Measurements from ENCODE around the gene C2CD2. TPM values are rescaled to one million over a fixed set of nuclear protein-coding genes. Genes with fewer than 3 reads are reported as not detected.

The C2CD2 gene
- total and polyA plus RNA-seq, 2 of the 8 experiments (the other 6 are each of a cell fraction or from before 2014, with no cell fraction given) = 10.4 to 13.0 TPM

DNA sequence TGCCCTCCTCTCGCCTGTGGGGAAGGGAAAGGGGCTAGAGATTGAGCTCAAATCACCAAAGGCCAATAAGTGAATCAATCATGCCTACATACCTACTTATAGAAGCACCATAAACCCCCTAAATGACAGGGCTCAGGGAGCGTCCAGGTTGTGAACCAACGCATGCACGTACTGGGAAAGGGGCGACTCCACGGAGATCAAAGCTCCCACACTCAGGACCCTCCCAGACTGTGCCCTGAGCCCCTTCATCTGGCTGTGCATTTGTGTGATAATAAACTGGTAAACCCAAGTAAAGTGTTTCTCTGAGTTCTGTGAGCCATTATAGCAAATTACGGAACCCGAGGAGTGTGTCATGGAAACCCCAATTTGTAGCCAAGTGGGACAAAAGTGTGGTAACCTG is 50.9 kb downstream of the C2CD2 start:
- Histone ChIP-seq H2BK120ac (replicated peaks; ENCODE audit: low read depth, low read length) (no peak overlapping the region), H3K9ac (replicated peaks in 1 of 4; ENCODE audit: extremely low read depth in 1 of 4, low read depth in 3 of 4, low read length in 3 of 4) (no peak overlapping the region), H2BK12ac (ENCODE audit: low read depth, low read length) (no peak overlapping the region), H3K27me3 (replicated peaks in 1 of 4; ENCODE audit: control insufficient read depth in 3 of 4, extremely low read depth in 1 of 4, insufficient read depth in 3 of 4, low read length in 3 of 4) (no peaks in the 10 kb centered on the region), H2BK20ac (ENCODE audit: low read length) (no peak overlapping the region), H4K91ac (replicated peaks; ENCODE audit: insufficient read length, low read length) (no peak overlapping the region), H3K23me2 (ENCODE audit: low read depth, low read length) (no peaks in the 10 kb centered on the region), H4K20me1 (replicated peaks in 1 of 2; ENCODE audit: control insufficient read depth in 1 of 2, insufficient read depth in 2 of 2, low read length in 2 of 2) (no peaks in the 10 kb centered on the region), H3K4me2 (ENCODE audit: insufficient read depth in 1 of 2, low read depth in 2 of 2, low read length in 2 of 2) (no peak overlapping the region), H3K9me3 (ENCODE audit: insufficient read depth in 2 of 2, low read depth in 1 of 2, low read length in 1 of 2) (no peaks in the 10 kb centered on the region), H4K5ac (ENCODE audit: insufficient read length, low read depth, low read length) (no peak overlapping the region), H3K14ac (ENCODE audit: insufficient read length) (no peak overlapping the region), H3K4me1 (replicated peaks in 1 of 4; ENCODE audit: control insufficient read depth in 3 of 4, insufficient read depth in 4 of 4, low read length in 3 of 4) (peaks cover 0 to 4% (median 3%) of the 10 kb centered on the region in 4 experiments; a peak in 5 of 7 replicates), H2BK15ac (ENCODE audit: low read length) (no peak overlapping the region), H2BK5ac (ENCODE audit: low read depth, low read length) (no peak overlapping the region), H2AFZ (ENCODE audit: low read length) (no peak overlapping the region), H3K27ac (ENCODE audit: low read depth, low read length) (no peak overlapping the region), H3K36me3 (ENCODE audit: control insufficient read depth in 2 of 4, insufficient read depth in 4 of 4, low read length in 3 of 4) (no peaks in the 10 kb centered on the region; a peak in 1 of 8 replicates), H3K56ac (replicated peaks; ENCODE audit: insufficient read length, low read depth, low read length) (no peak overlapping the region), H2AK5ac (ENCODE audit: low read depth, low read length) (no peak overlapping the region), H3K79me1 (ENCODE audit: low read depth, low read length) (no peaks in the 10 kb centered on the region), H3K79me2 (ENCODE audit: control insufficient read depth in 1 of 2, insufficient read depth in 2 of 2, low read length in 2 of 2) (no peaks in the 10 kb centered on the region), H3K4ac (replicated peaks; ENCODE audit: insufficient read length, low read depth, low read length) (no peak overlapping the region), H3K18ac (ENCODE audit: extremely low read depth, low read length) (no peak overlapping the region), H3K23ac (ENCODE audit: insufficient read length) (no peak overlapping the region), H3K4me3 (ENCODE audit: extremely low read depth in 1 of 4, insufficient read depth in 2 of 4, low read depth in 3 of 4, low read length in 4 of 4) (no peak overlapping the region), H4K8ac (ENCODE audit: extremely low read depth, insufficient read depth, low read length) (no peak overlapping the region)
- DNase-seq (ENCODE audit: low read depth in 1 of 2, low spot score in 2 of 2) (no peak), FAIRE-seq (no peak)
- ChIA-PET CTCF (ENCODE audit: partially characterized antibody) (interaction anchor here (0.7 to 1.6 kb wide), 6 partner anchors 9 to 205 kb away, joined by 3 to 6 read pairs (median 3); no protein-coding TSS in a partner anchor), POLR2A (ENCODE audit: partially characterized antibody) (no interaction called here)
- WGBS, 2 experiments (ENCODE audit: extremely low coverage in 1 of 2, insufficient coverage in 1 of 2, insufficient read length in 1 of 2, insufficient replicate concordance in 2 of 2, low coverage in 1 of 2, low lambda C conversion rate in 2 of 2, missing lambda C conversion rate in 1 of 2) = 94% methylated on average over 8 of the region's 8 CpGs; no CpG with 5 or more reads in 1 of the 2 experiments
- TF ChIP-seq EZH2 (IDR thresholded peaks at IDR 0.05; ENCODE audit: low read depth, low read length, severe bottlenecking) = no peak
- TF ChIP-seq CTBP2 (IDR thresholded peaks at IDR 0.05; ENCODE audit: borderline replicate concordance, insufficient read depth, insufficient read length, low read length) = no peak
- TF ChIP-seq RNF2 (IDR thresholded peaks at IDR 0.05; ENCODE audit: borderline replicate concordance, low read depth, low read length, missing control alignments, poor library complexity, severe bottlenecking) = no peak
- TF ChIP-seq KDM4A (IDR thresholded peaks at IDR 0.05; ENCODE audit: low read depth, low read length, severe bottlenecking) = no peak
- TF ChIP-seq KDM5A (IDR thresholded peaks at IDR 0.05; ENCODE audit: low read length) = no peak
- no peak for TF ChIP-seq HDAC2 (IDR thresholded peaks at IDR 0.05; ENCODE audit: borderline replicate concordance in 1 of 2, low read depth in 2 of 2, low read length in 2 of 2)
